Stimulated activated CD8-positive, alpha-beta memory T cell treated with anti-CD3 and anti-CD28 coated beads, Interleukin-7, amount 100 ng/mL, for 24 hours (primary cell): Measurements from ENCODE around the gene PRDM5.

Source experiments
- DNase-seq: peaks from one replicate; pipeline ENCODE4 v3.0.0-alpha.2; 2020; ENCODE audit warnings: low read depth

The PRDM5 gene

GRCh38 chr4:120903419-120903818 lies 19.1 kb downstream of the PRDM5 start:
- no peak for DNase-seq

GRCh38 chr4:120902925-120903324 lies 19.6 kb downstream of the PRDM5 start:
- no peak for DNase-seq

GRCh38 chr4:120901731-120902130 lies 20.8 kb downstream of the PRDM5 start:
- DNase-seq = no peak

GRCh38 chr4:120897981-120898719 lies 24.4 kb downstream of the PRDM5 start:
- DNase-seq = no peak

- no peak for DNase-seq
Measured at GRCh38 chr4:120895554-120895953, 27.0 kb downstream of the PRDM5 start.

DNA sequence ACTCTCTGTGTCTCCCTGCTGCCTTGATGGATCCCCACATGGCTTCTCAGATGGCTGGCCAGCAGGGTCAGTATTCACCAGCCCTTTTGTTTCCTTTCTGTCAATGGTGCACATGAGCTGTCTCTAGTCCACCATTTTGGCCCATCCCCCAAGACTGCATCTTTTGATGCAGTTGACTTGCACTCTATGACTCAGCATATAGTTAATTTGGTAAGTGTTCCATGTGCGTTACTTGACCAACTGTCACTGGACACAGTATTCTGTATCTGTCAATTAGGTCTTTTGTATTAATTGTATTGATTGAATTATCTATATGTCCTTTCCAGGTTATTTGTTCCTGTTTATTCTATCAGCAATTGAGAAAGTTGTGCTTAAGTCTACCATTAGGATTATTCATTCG lies 29.2 kb downstream of the PRDM5 start:
- DNase-seq = no peak

DNA sequence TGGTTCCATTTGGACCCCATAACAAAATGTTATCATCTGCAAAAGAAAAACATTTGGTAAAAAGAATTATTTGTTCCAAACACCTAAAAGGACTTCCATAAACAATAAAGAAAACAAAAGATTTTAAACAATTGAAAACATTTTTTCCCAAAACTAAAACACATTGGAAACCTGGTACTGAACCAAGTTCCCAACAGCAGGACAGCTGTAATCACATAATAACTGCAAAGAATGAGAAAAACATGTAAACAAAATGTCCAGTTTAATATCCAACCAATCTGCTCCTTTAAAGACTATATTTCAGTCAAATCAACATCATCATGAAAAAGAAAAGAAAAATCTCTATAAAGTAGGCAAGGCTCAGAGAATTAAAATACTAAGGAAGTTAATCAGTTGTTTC lies 36.3 kb downstream of the PRDM5 start:
- DNase-seq = no peak

- no peak for DNase-seq
Measured at GRCh38 chr4:120881846-120882245, 40.7 kb downstream of the PRDM5 start.

DNA sequence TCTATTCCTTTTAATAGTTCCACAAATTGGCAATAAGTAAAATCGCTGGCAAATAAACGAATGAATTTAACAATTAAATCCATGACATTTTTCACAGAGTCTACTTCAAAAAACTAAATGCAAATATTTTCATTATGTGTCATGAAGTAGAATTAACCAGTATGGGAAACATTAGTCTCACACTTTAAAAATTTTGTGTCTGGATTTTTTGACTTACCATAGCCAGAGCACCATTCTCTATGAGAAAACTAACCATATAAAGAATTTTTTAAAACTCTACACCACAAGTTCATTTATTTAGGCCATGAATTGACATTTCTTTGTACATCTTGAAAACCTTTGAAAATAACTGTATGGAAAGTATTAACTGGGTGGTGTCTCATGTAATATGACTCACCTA lies 41.2 kb downstream of the PRDM5 start:
- DNase-seq = no peak

- no peak for DNase-seq
Measured at GRCh38 chr4:120877021-120877420, 45.5 kb downstream of the PRDM5 start.

DNA sequence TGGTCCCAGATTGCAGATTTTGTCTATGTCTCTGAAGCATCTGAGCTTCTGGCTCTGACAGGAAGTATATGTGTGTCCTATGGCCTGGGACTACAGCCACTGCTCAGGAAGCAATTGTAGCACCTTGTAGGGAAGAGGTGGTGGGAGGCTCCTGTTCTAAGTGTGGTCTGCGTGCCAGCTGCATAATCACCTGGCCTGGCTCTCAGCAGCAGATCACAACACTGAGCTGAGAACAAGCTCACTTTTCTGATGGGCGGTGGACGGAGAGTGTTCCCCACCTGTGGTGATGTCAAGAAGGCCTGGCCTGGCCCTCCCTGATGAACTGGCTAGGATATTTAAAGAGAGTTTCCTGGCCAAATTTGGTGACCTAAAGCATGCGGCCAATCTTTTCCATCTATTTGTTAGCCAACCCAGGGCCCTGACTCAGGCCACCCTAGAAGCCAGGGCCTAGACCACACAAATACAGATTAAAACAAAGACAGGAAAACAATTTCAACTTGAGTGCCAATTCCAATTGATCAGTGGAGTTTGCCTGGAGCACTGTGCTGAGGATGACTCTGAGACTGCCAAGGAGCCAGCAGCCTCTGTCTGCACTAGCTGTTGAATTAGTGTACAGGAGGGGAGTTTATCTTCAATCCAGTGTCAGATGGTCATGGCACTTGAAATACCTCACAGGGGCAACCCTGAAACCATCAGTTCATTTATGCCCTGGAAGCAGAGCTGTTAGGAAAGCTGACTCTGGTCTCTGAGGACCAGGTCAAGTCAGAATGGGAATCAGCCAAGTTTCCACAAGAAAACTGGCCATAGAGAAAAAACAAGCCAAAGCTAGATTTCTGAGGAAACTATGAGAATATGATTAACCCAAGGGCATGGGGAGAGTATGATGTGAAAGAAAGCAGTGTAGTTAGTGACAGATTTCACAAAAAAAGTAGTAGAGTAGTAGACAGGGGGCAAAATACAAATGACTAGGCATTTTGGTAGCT lies 47.4 kb downstream of the PRDM5 start:
- DNase-seq = no peak

GRCh38 chr4:120873554-120873953 lies 49.0 kb downstream of the PRDM5 start:
- DNase-seq = no peak

GRCh38 chr4:120871173-120871572 lies 51.4 kb downstream of the PRDM5 start:
- DNase-seq = no peak

DNA sequence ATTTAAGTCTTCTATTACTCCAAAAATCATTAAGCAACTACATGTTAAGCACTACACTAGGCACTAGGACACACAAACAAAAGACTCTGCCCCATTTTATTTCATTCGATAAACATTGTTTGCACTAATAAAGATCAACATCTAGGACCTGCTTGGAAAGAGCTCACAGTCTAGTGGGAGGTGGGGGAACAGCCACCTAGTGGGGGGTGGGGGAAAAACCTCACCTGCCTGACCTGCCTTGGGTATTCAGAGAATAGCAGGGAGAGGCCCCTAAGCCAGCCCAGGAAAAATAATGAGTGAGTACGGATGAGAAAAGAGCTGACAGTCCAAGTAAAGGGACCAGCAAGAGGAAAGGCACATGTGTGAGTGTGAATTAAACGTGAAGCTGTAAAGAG lies 52.2 kb downstream of the PRDM5 start:
- DNase-seq = no peak

DNA sequence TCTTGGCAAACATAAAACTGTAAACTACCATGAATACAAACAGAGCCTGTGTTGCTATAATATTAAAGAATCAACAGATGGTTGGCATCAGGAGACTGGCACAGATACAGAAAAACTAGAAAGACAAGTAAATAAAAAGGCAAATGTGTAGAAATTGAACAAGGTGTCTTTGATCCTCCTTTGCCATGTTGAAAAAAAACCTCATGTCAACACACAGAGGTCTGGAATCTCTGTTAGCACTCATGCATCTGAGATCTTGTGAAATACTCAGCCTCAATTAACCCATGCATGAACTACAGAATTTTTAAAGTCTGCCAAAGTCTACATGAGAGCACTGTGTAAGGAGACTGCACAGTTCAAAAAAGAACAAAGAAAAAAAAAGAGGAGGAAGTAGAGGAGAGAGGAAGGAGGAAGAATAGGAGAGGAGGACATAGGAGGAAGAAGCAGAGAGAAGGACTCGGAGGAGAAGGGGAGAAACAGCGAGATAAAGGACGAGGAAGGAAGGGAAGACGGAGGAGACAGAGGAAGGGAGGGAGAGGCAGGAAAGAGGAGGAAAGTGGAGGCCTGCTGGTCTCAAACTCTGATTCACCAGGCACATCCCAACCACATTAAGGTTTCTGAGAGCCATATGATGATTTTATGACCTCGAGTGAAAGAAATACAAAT lies 52.8 kb downstream of the PRDM5 start:
- no peak for DNase-seq

- no peak for DNase-seq
Measured at GRCh38 chr4:120867506-120867905, 55.0 kb downstream of the PRDM5 start.

DNA sequence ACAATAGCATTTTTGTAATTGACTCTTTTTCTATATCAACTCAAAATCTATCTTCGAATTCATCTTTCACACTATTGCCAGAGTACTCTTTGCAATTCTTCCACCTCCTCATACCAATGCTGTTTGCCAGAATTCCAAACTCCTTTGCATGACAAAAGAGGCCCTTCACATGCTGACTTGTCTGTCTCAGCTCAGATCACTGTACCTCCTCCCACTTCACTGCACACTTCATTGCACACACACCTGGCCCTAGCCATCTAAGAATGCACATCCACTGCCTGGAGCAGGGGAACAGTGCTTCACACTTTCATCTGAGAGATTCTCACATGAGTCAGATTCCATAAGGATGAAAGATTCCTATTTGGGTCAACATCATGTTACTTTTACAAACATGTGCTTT lies 56.5 kb downstream of the PRDM5 start:
- DNase-seq = no peak

GRCh38 chr4:120864969-120865368 lies 57.6 kb downstream of the PRDM5 start:
- no peak for DNase-seq

GRCh38 chr4:120862432-120862831 lies 60.1 kb downstream of the PRDM5 start:
- DNase-seq = no peak

- no peak for DNase-seq
Measured at GRCh38 chr4:120861852-120862251, 60.7 kb downstream of the PRDM5 start.

DNA sequence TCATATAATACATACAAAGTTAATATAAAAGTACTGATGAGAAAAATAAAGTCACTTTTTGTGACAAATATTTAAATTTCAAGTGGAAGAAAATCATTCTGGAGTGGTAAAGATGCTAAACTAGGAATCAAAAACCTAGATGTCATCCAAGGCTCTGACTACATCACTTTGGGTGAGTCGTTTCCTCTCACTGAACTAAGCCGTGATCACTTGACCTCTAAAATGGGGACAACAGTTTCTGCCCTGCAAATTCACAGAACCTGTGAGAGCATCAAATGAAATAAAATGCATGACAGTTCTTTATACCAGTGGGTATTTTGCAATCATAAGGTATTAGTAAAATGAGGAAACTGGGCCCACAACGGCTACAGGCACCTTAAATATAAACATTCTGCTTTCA lies 63.8 kb downstream of the PRDM5 start:
- DNase-seq = no peak

- DNase-seq = no peak
Measured at GRCh38 chr4:120857312-120857711, 65.2 kb downstream of the PRDM5 start.

GRCh38 chr4:120856294-120856693 lies 66.2 kb downstream of the PRDM5 start:
- DNase-seq = no peak
